Esophagus squamous epithelium (tissue), 5 donors: ENCODE data around the gene BMPR1B. TPM values are rescaled to one million over a fixed set of nuclear protein-coding genes. Genes with fewer than 3 reads are reported as not detected.

ENCODE experiments used
- DNase-seq: peaks from one replicate; lab custom pipeline; 2025; lab: John Stamatoyannopoulos, UW
- H3K27ac ChIP-seq, 4 donors: fragments of 200-600 bp; sonication (generic); one replicate each; pipeline ENCODE4 v1.5.1; 2016 to 2019; ENCODE audit warnings: mild to moderate bottlenecking in 1 of 4
- H3K27me3 ChIP-seq, 4 donors: fragments of 200-600 bp; sonication (generic); 1 replicate in 3 of 4; 2 replicates in 1 of 4; pipeline versions ENCODE4 v1.5.1 to v1.6.0; 2017 to 2021; ENCODE audit warnings: antibody characterized with exemption in 1 of 4
- H3K36me3 ChIP-seq, 3 donors: fragments of 200-600 bp; sonication (generic); one replicate each; pipeline ENCODE4 v1.5.1; 2016 to 2019
- H3K4me1 ChIP-seq, 3 donors: fragments of 200-600 bp; sonication (generic); one replicate each; pipeline ENCODE4 v1.5.1; 2017 to 2019
- H3K4me3 ChIP-seq, 4 donors: fragments of 200-600 bp; sonication (generic); 1 replicate in 3 of 4; 2 replicates in 1 of 4; pipeline ENCODE4 v1.5.1; 2016 to 2019; ENCODE audit warnings: mild to moderate bottlenecking in 2 of 4, moderate library complexity in 1 of 4
- H3K9me3 ChIP-seq, 3 donors: fragments of 200-600 bp; sonication (generic); one replicate each; pipeline ENCODE4 v1.5.1; 2016 to 2019
- POLR2A ChIP-seq, 4 donors: fragments of 450-650 bp; IDR thresholded peaks; one replicate each; pipeline ENCODE4 v1.6.1; 2017; ENCODE audit warnings: antibody characterized with exemption in 4 of 4, mild to moderate bottlenecking in 4 of 4, moderate library complexity in 3 of 4
- WGBS, 2 donors: methylation state at CpG; one replicate each; pipeline ENCODE4 v1.1.5; 2018; 5-methylcytosine and 5-hydroxymethylcytosine counted together
- intact Hi-C: fragments of 100-400 bp; cut with DNase I; formaldehyde crosslinking; loops from one replicate; pipeline ENCODE4 v1.15.0; 2022
- total RNA-seq, 4 donors: library from RNA; depleted of rRNA; stranded (reverse); fragments of >200 nt; gene quantifications; one replicate each; pipeline ENCODE4 v1.1.0, GENCODE V29; 2016
- TF ChIP-seq, protein P1 (sequence below), 6 experiments: fragments of 450-650 bp in 4 of 6; fragments of 200-600 bp in 2 of 6; sonication (generic) in 2 of 6; IDR thresholded peaks; one replicate each; pipeline ENCODE4 v1.5.1; 2016 to 2019; ENCODE audit warnings: antibody characterized with exemption in 6 of 6, mild to moderate bottlenecking in 4 of 6, moderate library complexity in 4 of 6
- donor health status: DM: yes; HTN: yes; CAD: no.

The BMPR1B gene
- total RNA-seq, 4 donors from 2014 or later = 0.09 to 0.66 (median 0.38) TPM; not detected in 1

DNA sequence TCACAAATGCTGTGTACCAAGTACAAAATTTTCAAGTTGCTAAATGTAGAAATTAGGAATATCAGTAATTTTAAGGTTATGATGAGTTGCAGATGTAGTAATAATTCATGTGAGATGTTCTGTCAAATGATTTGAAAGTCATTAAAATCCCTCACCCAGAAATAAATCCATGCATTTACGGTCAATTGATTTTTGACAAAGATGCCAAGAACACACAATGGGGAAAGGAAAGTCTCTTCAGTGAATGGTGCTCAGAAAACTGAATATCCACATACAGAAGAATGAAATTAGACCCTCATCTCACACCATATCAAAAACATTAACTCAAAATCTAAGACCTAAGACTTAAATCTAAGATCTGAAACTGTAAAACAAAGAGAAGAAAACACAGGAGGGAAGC lies 12.9 kb upstream of the BMPR1B start:
- intact Hi-C loops = no loop called here
- H3K36me3 ChIP-seq = no peaks in the 10 kb centered on the region
- 75 to 93% methylated on average over 1 of the region's 1 CpG for WGBS, 2 donors
- H3K4me3 ChIP-seq = no peak overlapping the region
- no peaks in the 10 kb centered on the region for H3K4me1 ChIP-seq
- no peak for DNase-seq
- H3K27me3 ChIP-seq = peaks cover 0 to 30% (median 0%) of the 10 kb centered on the region in 4 donors
- no peak overlapping the region for H3K27ac ChIP-seq
- H3K9me3 ChIP-seq = no peaks in the 10 kb centered on the region
- TF ChIP-seq, protein P1, sequence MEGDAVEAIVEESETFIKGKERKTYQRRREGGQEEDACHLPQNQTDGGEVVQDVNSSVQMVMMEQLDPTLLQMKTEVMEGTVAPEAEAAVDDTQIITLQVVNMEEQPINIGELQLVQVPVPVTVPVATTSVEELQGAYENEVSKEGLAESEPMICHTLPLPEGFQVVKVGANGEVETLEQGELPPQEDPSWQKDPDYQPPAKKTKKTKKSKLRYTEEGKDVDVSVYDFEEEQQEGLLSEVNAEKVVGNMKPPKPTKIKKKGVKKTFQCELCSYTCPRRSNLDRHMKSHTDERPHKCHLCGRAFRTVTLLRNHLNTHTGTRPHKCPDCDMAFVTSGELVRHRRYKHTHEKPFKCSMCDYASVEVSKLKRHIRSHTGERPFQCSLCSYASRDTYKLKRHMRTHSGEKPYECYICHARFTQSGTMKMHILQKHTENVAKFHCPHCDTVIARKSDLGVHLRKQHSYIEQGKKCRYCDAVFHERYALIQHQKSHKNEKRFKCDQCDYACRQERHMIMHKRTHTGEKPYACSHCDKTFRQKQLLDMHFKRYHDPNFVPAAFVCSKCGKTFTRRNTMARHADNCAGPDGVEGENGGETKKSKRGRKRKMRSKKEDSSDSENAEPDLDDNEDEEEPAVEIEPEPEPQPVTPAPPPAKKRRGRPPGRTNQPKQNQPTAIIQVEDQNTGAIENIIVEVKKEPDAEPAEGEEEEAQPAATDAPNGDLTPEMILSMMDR (IDR thresholded peaks at IDR 0.05) = no peak
- no peak for TF ChIP-seq POLR2A (IDR thresholded peaks at IDR 0.05)

- Histone ChIP-seq H3K36me3 (no peaks in the 10 kb centered on the region), H3K27me3 (peaks cover 0 to 16% (median 0%) of the 10 kb centered on the region in 4 donors), H3K4me3 (no peak overlapping the region), H3K9me3 (no peaks in the 10 kb centered on the region), H3K4me1 (no peaks in the 10 kb centered on the region), H3K27ac (no peak overlapping the region)
- no peak for DNase-seq
- TF ChIP-seq, protein P1 (IDR thresholded peaks at IDR 0.05) = peak in 1 of 6 experiments; percentile 36
- TF ChIP-seq POLR2A (IDR thresholded peaks at IDR 0.05) = no peak
- 80 to 82% methylated on average over 3 of the region's 3 CpGs for WGBS, 2 donors
- intact Hi-C loops = no loop called here
Observed at GRCh38 chr4:94746746-94747145, 11.0 kb upstream of the BMPR1B start.

GRCh38 chr4:94758141-94758699 lies 465 bp downstream of the BMPR1B start:
- no peak for DNase-seq
- Histone ChIP-seq H3K36me3 (no peaks in the 10 kb centered on the region), H3K4me1 (peaks cover 0 to 17% (median 9%) of the 10 kb centered on the region in 3 donors), H3K9me3 (no peaks in the 10 kb centered on the region), H3K27me3 (peaks cover 0 to 78% (median 0%) of the 10 kb centered on the region in 4 donors), H3K4me3 (peak overlapping the region; percentile 39 to 74 (median 52)), H3K27ac (peak overlapping the region in 2 of 4 donors; percentile 5 to 36)
- no peak for TF ChIP-seq POLR2A (IDR thresholded peaks at IDR 0.05)
- TF ChIP-seq, protein P1 (IDR thresholded peaks at IDR 0.05) = no peak
- WGBS, 2 donors = 0 to 2% methylated on average over 5 to 14 of the region's 69 CpGs
- intact Hi-C loops = no loop called here

DNA sequence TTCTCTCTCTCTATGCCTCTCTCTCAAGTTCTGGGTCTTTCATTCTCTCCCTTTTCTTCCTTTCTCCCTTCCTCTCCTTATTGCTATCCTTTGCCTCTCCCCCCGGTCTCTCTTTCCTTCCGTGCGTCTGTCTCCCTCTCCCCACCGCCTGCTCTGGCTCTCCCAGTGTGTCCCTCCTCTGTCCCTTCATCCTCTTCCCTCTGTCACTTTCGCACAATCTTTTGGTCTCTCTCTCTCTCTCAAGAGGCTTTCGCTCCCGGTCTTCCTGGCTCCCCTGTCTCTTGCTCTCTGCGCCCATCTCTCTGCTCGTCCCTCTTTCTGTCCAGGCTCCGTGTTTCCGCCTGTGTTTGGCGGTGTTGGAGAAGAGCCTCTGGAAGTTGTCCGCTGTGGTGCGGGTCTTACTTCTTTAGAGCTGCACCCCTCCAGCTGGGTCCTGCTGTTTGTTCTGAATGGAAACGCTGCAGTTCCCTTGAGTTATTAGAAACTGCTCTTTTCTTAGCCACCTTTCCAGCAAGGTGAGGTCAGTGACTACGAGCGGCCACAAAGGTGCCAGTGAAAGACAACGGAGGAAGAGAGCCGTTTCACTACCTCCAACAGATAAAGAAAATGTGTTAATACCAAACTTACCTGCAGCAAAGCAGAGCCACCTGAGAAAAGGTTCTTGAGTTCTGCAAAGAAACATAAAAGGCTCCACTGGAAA lies 1.1 kb downstream of the BMPR1B start:
- DNase-seq = no peak
- peaks cover 0 to 72% (median 0%) of the 10 kb centered on the region in 4 donors for H3K27me3 ChIP-seq
- H3K9me3 ChIP-seq = no peaks in the 10 kb centered on the region
- no peak for TF ChIP-seq POLR2A (IDR thresholded peaks at IDR 0.05)
- TF ChIP-seq, protein P1 (IDR thresholded peaks at IDR 0.05) = no peak
- no peaks in the 10 kb centered on the region for H3K36me3 ChIP-seq
- intact Hi-C loops = no loop called here
- peaks cover 0 to 17% (median 9%) of the 10 kb centered on the region in 3 donors for H3K4me1 ChIP-seq
- WGBS, 2 donors = 42 to 47% methylated on average over 17 of the region's 19 CpGs
- H3K27ac ChIP-seq = no peak overlapping the region
- peak overlapping the region; percentile 39 to 74 (median 52) for H3K4me3 ChIP-seq

DNA sequence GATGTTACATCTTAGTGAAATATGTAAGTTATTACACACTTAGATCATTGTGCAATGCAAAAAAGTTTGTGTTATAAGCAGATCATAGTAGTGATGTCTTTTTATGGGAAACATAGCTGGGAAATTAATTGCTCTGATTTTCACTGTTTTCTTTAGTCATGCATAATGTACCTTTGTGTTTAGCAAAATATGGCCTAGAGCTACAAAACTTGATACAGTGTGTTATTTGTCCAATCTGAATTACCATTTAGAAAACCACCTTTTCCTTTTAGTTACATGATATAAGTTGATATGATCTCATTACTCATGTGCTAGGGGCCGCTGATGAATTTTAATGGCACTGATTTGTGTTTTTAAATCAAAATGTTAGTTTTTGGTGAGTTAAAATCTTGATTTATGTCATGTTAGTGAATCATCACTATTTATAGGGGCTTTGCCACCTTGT lies 2.0 kb downstream of the BMPR1B start:
- peaks cover 0 to 62% (median 0%) of the 10 kb centered on the region in 4 donors for H3K27me3 ChIP-seq
- H3K27ac ChIP-seq = no peak overlapping the region
- H3K4me3 ChIP-seq = no peak overlapping the region
- WGBS, 2 donors = 89 to 95% methylated on average over 1 of the region's 1 CpG
- peaks cover 0 to 17% (median 9%) of the 10 kb centered on the region in 3 donors for H3K4me1 ChIP-seq
- intact Hi-C loops = no loop called here
- TF ChIP-seq POLR2A (IDR thresholded peaks at IDR 0.05) = no peak
- TF ChIP-seq, protein P1 (IDR thresholded peaks at IDR 0.05) = no peak
- H3K36me3 ChIP-seq = no peaks in the 10 kb centered on the region
- H3K9me3 ChIP-seq = no peaks in the 10 kb centered on the region
- no peak for DNase-seq
